GM12878 (cell line): ENCODE results near the gene RUNDC3A. TPM values are rescaled to one million over a fixed set of nuclear protein-coding genes. Genes with fewer than 3 reads are reported as not detected.

Source experiments
- ATAC-seq: fragments of 200-7000 bp; cut with Tn5 transposase; 3 replicates; pipeline ENCODE4 v1.9.1; 2020; ENCODE audit warnings: mild to moderate bottlenecking, moderate library complexity
- BruUV-seq: library from RNA; stranded (reverse); fragments of 400-500 nt; replicated peaks from 2 replicates; lab custom pipeline; 2021; lab: Mats Ljungman, UMichigan
- CTCF ChIA-PET: fragments of 300-600 bp; sonication (Branson Sonifier 250); formaldehyde crosslinking; extraction: SDS; loops from one replicate; lab custom pipeline; 2021; ENCODE audit warnings: inconsistent platforms; lab: Yijun Ruan, JAX
- POLR2A ChIA-PET: fragments of 350-600 bp; formaldehyde crosslinking; extraction: SDS; loops from one replicate; lab custom pipeline; 2021; ENCODE audit warnings: inconsistent platforms; lab: Charles Lee
- RAD21 ChIA-PET: fragments of 300-600 bp; sonication (Branson Sonifier 250); formaldehyde crosslinking; loops from one replicate; lab custom pipeline; 2023; ENCODE audit warnings: antibody characterized with exemption; ENCODE audit not compliant: unreplicated experiment; lab: Charles Lee
- SMC1A ChIA-PET: fragments of 300-600 bp; sonication (Branson Sonifier 250); formaldehyde crosslinking; loops from one replicate; lab custom pipeline; 2023; ENCODE audit not compliant: unreplicated experiment, uncharacterized antibody; lab: Charles Lee
- DNase-seq: peaks from one replicate; pipeline ENCODE4 v3.0.0-alpha.2; 2011; ENCODE audit warnings: low read depth, low spot score
- FAIRE-seq: peaks from 3 replicates; lab custom pipeline; 2011; peaks lifted over from hg19 to GRCh38; lab: Jason Lieb, UNC
- H2AFZ ChIP-seq: 2 replicates; pipeline ENCODE4 v1.6.0; 2011; ENCODE audit warnings: low read depth, low read length, control low read depth; ENCODE audit not compliant: control insufficient read depth
- H3K27ac ChIP-seq: 2 replicates; pipeline ENCODE4 v1.5.1; 2011; ENCODE audit warnings: control low read depth; ENCODE audit not compliant: control insufficient read depth, insufficient read depth
- H3K27me3 ChIP-seq, 2 experiments: replicated peaks in 1 of 2; 2 replicates each; pipeline versions ENCODE4 v1.6.0 to v1.6.1; 2011; ENCODE audit warnings: low read length in 1 of 2; ENCODE audit not compliant: control insufficient read depth in 2 of 2, insufficient read depth in 2 of 2
- H3K36me3 ChIP-seq, 2 experiments: 2 replicates each; pipeline ENCODE4 v1.5.1; 2011; ENCODE audit warnings: low read length in 1 of 2; ENCODE audit not compliant: control insufficient read depth in 2 of 2, insufficient read depth in 2 of 2
- H3K4me1 ChIP-seq: 2 replicates; pipeline ENCODE4 v1.6.1; 2011; ENCODE audit warnings: mild to moderate bottlenecking, low read length, moderate library complexity, mixed read lengths; ENCODE audit not compliant: control insufficient read depth, insufficient read depth
- H3K4me2 ChIP-seq: 2 replicates; pipeline ENCODE4 v1.6.0; 2011; ENCODE audit warnings: control low read depth; ENCODE audit not compliant: control insufficient read depth, insufficient read depth
- H3K4me3 ChIP-seq: fragments of 200-600 bp; sonication (generic); 2 replicates; pipeline ENCODE4 v1.5.1; 2016
- H3K79me2 ChIP-seq: 2 replicates; pipeline ENCODE4 v1.6.0; 2011; ENCODE audit warnings: low read length; ENCODE audit not compliant: control insufficient read depth, insufficient read depth
- H3K9ac ChIP-seq: 2 replicates; pipeline ENCODE4 v1.8.0; 2011; ENCODE audit warnings: low read length, control low read depth, mixed read lengths; ENCODE audit not compliant: control insufficient read depth, insufficient read depth
- H3K9me3 ChIP-seq: replicated peaks from 3 replicates; pipeline ENCODE4 v1.5.1; 2011; ENCODE audit warnings: mild to moderate bottlenecking, low read length; ENCODE audit not compliant: control insufficient read depth, insufficient read depth
- H4K20me1 ChIP-seq: 2 replicates; pipeline ENCODE4 v1.6.0; 2011; ENCODE audit not compliant: control insufficient read depth, insufficient read depth
- ATF3 ChIP-seq: IDR thresholded peaks from 2 replicates; pipeline ENCODE4 v1.6.1; 2011; ENCODE audit warnings: low read depth, mild to moderate bottlenecking, low read length, moderate library complexity, borderline replicate concordance; ENCODE audit errors: extremely low read depth
- BCL11A ChIP-seq: IDR thresholded peaks from 2 replicates; pipeline ENCODE4 v1.6.1; 2011; ENCODE audit warnings: low read depth, low read length
- BHLHE40 ChIP-seq, 2 experiments: fragments of 450-650 bp in 1 of 2; IDR thresholded peaks; 2 replicates each; pipeline ENCODE4 v1.6.1; 2011 to 2017; ENCODE audit warnings: low read depth in 2 of 2, borderline replicate concordance in 1 of 2, improper control_type of control experiment in 1 of 2, low read length in 1 of 2, mild to moderate bottlenecking in 1 of 2
- ELK1 ChIP-seq: IDR thresholded peaks from 2 replicates; pipeline ENCODE4 v1.6.1; 2012; ENCODE audit warnings: low read depth, low read length, improper control_type of control experiment
- GABPA ChIP-seq: IDR thresholded peaks from 2 replicates; pipeline ENCODE4 v1.6.1; 2014; ENCODE audit warnings: antibody characterized with exemption, low read depth, mild to moderate bottlenecking, inconsistent platforms
- GATAD2B ChIP-seq: fragments of 450-650 bp; conservative IDR thresholded peaks from 2 replicates; pipeline ENCODE4 v1.6.1; 2017; ENCODE audit warnings: low read depth, mild to moderate bottlenecking, moderate library complexity
- LARP7 ChIP-seq: fragments of 450-650 bp; IDR thresholded peaks from 2 replicates; pipeline ENCODE4 v1.6.1; 2017; ENCODE audit warnings: mild to moderate bottlenecking
- RCOR1 ChIP-seq: conservative IDR thresholded peaks from 2 replicates; pipeline ENCODE4 v1.6.1; 2012; ENCODE audit warnings: low read depth, low read length, improper control_type of control experiment
- SIN3A ChIP-seq: IDR thresholded peaks from 2 replicates; pipeline ENCODE4 v1.6.1; 2012; ENCODE audit warnings: low read depth, low read length, improper control_type of control experiment
- SMAD1 ChIP-seq: fragments of 450-650 bp; IDR thresholded peaks from 2 replicates; pipeline ENCODE4 v1.6.1; 2018; ENCODE audit warnings: mild to moderate bottlenecking, low read depth; ENCODE audit not compliant: partially characterized antibody
- TCF3 ChIP-seq: IDR thresholded peaks from 2 replicates; pipeline ENCODE4 v1.6.1; 2012; ENCODE audit warnings: low read depth, mild to moderate bottlenecking, low read length, borderline replicate concordance; ENCODE audit not compliant: insufficient read depth
- ZZZ3 ChIP-seq: IDR thresholded peaks from 2 replicates; pipeline ENCODE4 v1.6.1; 2011; ENCODE audit warnings: low read depth; ENCODE audit not compliant: control insufficient read depth, insufficient read length
- WGBS: methylation state at CpG from one replicate; pipeline ENCODE4 v1.1.6; 2016; ENCODE audit warnings: low lambda C conversion rate; ENCODE audit not compliant: insufficient replicate concordance, insufficient coverage; ENCODE audit errors: missing lambda C conversion rate; 5-methylcytosine and 5-hydroxymethylcytosine counted together
- in situ Hi-C: fragments of 300-500 bp; cut with MboI; formaldehyde crosslinking; loops from 9 replicates; pipeline ENCODE4 v1.14.3; 2018; ENCODE audit warnings: mixed read lengths
- intact Hi-C: fragments of 100-400 bp; cut with micrococcal nuclease; formaldehyde crosslinking; loops from one replicate; pipeline ENCODE4 v1.14.2; 2022; ENCODE audit not compliant: unreplicated experiment
- polyA plus RNA-seq, 11 experiments: library from polyadenylated mRNA; depleted of rRNA in 4 of 11; unstranded in 6 of 11; stranded (reverse) in 5 of 11; fragments of >200 nt; fragmentation: Nextera tagmentation in 4 of 11; fragmentation: Illumina TruSeq in 1 of 11; extraction: Ambion mirVana in 4 of 11; extraction: Trizol in 1 of 11; gene quantifications; 1 replicate in 1 of 11; 2 replicates in 10 of 11; pipeline versions ENCODE4 v1.2.1 to v1.2.3, GENCODE V29; 2011 to 2016; ENCODE audit warnings: inconsistent platforms in 2 of 11, missing spikeins in 2 of 11, low read depth in 1 of 11
- total RNA-seq, 4 experiments: library from RNA; depleted of rRNA in 3 of 4; stranded (reverse); fragments of >200 nt in 3 of 4; fragmentation: Illumina TruSeq in 1 of 4; extraction: Trizol in 1 of 4; gene quantifications; 2 replicates each; pipeline versions ENCODE4 v1.2.1 to v1.2.3, GENCODE V29; 2013 to 2021
- TF ChIP-seq, protein P1 (sequence below): fragments of 450-650 bp; IDR thresholded peaks from 2 replicates; pipeline ENCODE4 v1.6.1; 2017; ENCODE audit warnings: mild to moderate bottlenecking, moderate library complexity

Gene RUNDC3A
- total and polyA plus RNA-seq, 10 of the 15 experiments (the other 5 are each of a cell fraction or from before 2014, with no cell fraction given) = 0.07 to 0.17 TPM; not detected in 8

GRCh38 chr17:44260296-44260695, 48.1 kb upstream of the RUNDC3A start:
- H3K36me3 ChIP-seq = no peaks in the 10 kb centered on the region
- H3K9me3 ChIP-seq = no peaks in the 10 kb centered on the region
- intact Hi-C loops = no loop called here
- no peak overlapping the region for H2AFZ ChIP-seq
- no peak for ATAC-seq
- no peaks in the 10 kb centered on the region for H3K4me1 ChIP-seq
- no TSS peak for BruUV-seq
- no peak for DNase-seq
- H3K4me3 ChIP-seq = no peak overlapping the region
- H3K27ac ChIP-seq = no peak overlapping the region
- SMC1A ChIA-PET = no interaction called here
- no peak overlapping the region for H3K9ac ChIP-seq
- H3K4me2 ChIP-seq = no peak overlapping the region
- in situ Hi-C loops = no loop called here
- no peaks in the 10 kb centered on the region; a peak in 1 of 4 replicates for H3K27me3 ChIP-seq
- POLR2A ChIA-PET = no interaction called here
- no peaks in the 10 kb centered on the region for H3K79me2 ChIP-seq
- 49% methylated on average over 6 of the region's 6 CpGs for WGBS
- no peaks in the 10 kb centered on the region for H4K20me1 ChIP-seq
- CTCF ChIA-PET = interaction anchor here (0.6 kb wide), 1 partner anchor 13 kb away, joined by 3 read pairs; no protein-coding TSS in a partner anchor
- FAIRE-seq = no peak
- TF ChIP-seq GATAD2B = no peak
- TF ChIP-seq GABPA = no peak
- TF ChIP-seq ELK1 = no peak
- TF ChIP-seq, protein P1, sequence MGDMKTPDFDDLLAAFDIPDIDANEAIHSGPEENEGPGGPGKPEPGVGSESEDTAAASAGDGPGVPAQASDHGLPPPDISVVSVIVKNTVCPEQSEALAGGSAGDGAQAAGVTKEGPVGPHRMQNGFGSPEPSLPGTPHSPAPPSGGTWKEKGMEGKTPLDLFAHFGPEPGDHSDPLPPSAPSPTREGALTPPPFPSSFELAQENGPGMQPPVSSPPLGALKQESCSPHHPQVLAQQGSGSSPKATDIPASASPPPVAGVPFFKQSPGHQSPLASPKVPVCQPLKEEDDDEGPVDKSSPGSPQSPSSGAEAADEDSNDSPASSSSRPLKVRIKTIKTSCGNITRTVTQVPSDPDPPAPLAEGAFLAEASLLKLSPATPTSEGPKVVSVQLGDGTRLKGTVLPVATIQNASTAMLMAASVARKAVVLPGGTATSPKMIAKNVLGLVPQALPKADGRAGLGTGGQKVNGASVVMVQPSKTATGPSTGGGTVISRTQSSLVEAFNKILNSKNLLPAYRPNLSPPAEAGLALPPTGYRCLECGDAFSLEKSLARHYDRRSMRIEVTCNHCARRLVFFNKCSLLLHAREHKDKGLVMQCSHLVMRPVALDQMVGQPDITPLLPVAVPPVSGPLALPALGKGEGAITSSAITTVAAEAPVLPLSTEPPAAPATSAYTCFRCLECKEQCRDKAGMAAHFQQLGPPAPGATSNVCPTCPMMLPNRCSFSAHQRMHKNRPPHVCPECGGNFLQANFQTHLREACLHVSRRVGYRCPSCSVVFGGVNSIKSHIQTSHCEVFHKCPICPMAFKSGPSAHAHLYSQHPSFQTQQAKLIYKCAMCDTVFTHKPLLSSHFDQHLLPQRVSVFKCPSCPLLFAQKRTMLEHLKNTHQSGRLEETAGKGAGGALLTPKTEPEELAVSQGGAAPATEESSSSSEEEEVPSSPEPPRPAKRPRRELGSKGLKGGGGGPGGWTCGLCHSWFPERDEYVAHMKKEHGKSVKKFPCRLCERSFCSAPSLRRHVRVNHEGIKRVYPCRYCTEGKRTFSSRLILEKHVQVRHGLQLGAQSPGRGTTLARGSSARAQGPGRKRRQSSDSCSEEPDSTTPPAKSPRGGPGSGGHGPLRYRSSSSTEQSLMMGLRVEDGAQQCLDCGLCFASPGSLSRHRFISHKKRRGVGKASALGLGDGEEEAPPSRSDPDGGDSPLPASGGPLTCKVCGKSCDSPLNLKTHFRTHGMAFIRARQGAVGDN = no peak
- TF ChIP-seq SMAD1 = no peak
- no peak for TF ChIP-seq TCF3
- TF ChIP-seq BHLHE40 (IDR thresholded peaks at IDR 0.05; ENCODE audit: borderline replicate concordance in 1 of 2, low read depth in 2 of 2, low read length in 1 of 2) = no peak
- TF ChIP-seq ATF3 = no peak
- TF ChIP-seq RCOR1 = no peak
- no peak for TF ChIP-seq SIN3A
- TF ChIP-seq BCL11A = no peak
- TF ChIP-seq ZZZ3 = no peak
- no peak for TF ChIP-seq LARP7
- RAD21 ChIA-PET = no interaction called here
